HFFc6 (cell line): ENCODE results near the gene CCDC63. TPM values are rescaled to one million over a fixed set of nuclear protein-coding genes. Genes with fewer than 3 reads are reported as not detected.

Experiments used
- DNase-seq: peaks from one replicate; pipeline ENCODE4 v3.0.0-alpha.2; 2018
- H3K27ac Mint-ChIP-seq: 2 replicates; pipeline ENCODE4 v1.8.0; 2020; ENCODE audit warnings: mild to moderate bottlenecking, mixed read lengths
- H3K27me3 Mint-ChIP-seq: 2 replicates; pipeline ENCODE4 v1.8.0; 2021; ENCODE audit warnings: mild to moderate bottlenecking, moderate library complexity, mixed read lengths; ENCODE audit not compliant: insufficient read depth
- H3K36me3 Mint-ChIP-seq: 2 replicates; pipeline ENCODE4 v1.8.0; 2021; ENCODE audit warnings: low read depth, mixed read lengths
- H3K4me1 Mint-ChIP-seq: 2 replicates; pipeline ENCODE4 v1.8.0; 2020; ENCODE audit warnings: low read depth, mixed read lengths
- H3K4me3 Mint-ChIP-seq: 2 replicates; pipeline ENCODE4 v1.8.0; 2020; ENCODE audit warnings: mild to moderate bottlenecking, moderate library complexity, mixed read lengths
- H3K9me3 Mint-ChIP-seq: 2 replicates; pipeline ENCODE4 v1.8.0; 2020; ENCODE audit warnings: mild to moderate bottlenecking, mixed read lengths
- total RNA-seq, 6 experiments: library from RNA; stranded (reverse); fragmentation: NEBNext Ultra II Directional; extraction: Animal tissue kit (Norgen Biotek cat#: 25700); gene quantifications; 2 replicates in 1 of 6; 3 replicates in 5 of 6; pipeline ENCODE4 v1.2.3, GENCODE V29; 2021
- TF ChIP-seq, protein P1 (sequence below): fragments of 200-600 bp; sonication (generic); IDR thresholded peaks from 2 replicates; pipeline ENCODE4 v1.5.0; 2021; ENCODE audit warnings: antibody characterized with exemption, mild to moderate bottlenecking

Gene CCDC63
- total RNA-seq, 6 experiments from 2014 or later: not detected

DNA sequence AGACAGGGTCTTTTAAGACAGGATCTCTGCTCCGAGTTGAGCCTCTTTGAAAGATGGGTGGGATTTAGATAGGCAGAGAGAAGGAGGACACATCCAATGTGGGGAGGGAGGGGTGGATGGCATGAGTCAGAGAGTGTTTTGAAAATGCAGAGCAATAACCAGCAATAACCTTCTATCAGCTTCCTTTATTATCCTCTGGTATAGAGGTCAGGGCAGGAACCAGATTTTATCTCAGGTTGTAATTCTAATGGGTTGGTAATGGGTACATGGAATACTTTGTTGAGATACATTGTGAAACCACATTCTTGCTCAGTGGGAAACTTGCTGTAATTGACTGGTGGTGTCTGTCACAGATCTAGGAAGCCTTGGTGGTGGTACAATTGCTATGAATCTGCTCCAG is 37.6 kb upstream of the CCDC63 start:
- no peak for DNase-seq
- H3K4me3 Mint-ChIP-seq: no peak overlapping the region
- no peaks in the 10 kb centered on the region for H3K4me1 Mint-ChIP-seq
- H3K36me3 Mint-ChIP-seq: no peaks in the 10 kb centered on the region
- H3K9me3 Mint-ChIP-seq: peaks cover 6% of the 10 kb centered on the region
- TF ChIP-seq, protein P1, sequence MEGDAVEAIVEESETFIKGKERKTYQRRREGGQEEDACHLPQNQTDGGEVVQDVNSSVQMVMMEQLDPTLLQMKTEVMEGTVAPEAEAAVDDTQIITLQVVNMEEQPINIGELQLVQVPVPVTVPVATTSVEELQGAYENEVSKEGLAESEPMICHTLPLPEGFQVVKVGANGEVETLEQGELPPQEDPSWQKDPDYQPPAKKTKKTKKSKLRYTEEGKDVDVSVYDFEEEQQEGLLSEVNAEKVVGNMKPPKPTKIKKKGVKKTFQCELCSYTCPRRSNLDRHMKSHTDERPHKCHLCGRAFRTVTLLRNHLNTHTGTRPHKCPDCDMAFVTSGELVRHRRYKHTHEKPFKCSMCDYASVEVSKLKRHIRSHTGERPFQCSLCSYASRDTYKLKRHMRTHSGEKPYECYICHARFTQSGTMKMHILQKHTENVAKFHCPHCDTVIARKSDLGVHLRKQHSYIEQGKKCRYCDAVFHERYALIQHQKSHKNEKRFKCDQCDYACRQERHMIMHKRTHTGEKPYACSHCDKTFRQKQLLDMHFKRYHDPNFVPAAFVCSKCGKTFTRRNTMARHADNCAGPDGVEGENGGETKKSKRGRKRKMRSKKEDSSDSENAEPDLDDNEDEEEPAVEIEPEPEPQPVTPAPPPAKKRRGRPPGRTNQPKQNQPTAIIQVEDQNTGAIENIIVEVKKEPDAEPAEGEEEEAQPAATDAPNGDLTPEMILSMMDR: no peak
- H3K27ac Mint-ChIP-seq: no peak overlapping the region
- peaks cover 7% of the 10 kb centered on the region for H3K27me3 Mint-ChIP-seq

DNA sequence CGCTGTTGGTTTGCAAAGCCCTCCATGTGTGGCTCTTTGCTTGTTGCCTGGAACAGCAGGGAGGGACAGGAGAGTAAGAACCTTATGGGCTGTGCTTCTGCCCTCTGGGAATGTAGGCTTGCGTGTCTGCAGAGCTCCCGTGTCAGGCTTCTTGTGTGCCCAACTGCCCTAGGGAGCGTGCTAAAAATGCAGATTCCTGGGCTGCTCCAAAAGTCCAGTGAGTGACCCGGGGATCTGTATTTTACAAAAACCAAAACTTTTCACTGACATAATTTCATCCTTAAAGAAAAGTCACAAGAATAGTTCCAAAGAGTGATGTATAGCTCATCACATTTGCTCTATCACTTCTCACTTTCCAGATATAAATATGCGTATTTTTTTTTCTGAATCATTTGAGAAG is 34.8 kb upstream of the CCDC63 start:
- TF ChIP-seq, protein P1: no peak
- no peaks in the 10 kb centered on the region for H3K9me3 Mint-ChIP-seq
- H3K27ac Mint-ChIP-seq: no peak overlapping the region
- H3K36me3 Mint-ChIP-seq: no peaks in the 10 kb centered on the region
- no peak for DNase-seq
- H3K4me1 Mint-ChIP-seq: no peaks in the 10 kb centered on the region
- peaks cover 13% of the 10 kb centered on the region for H3K27me3 Mint-ChIP-seq
- no peak overlapping the region for H3K4me3 Mint-ChIP-seq

DNA sequence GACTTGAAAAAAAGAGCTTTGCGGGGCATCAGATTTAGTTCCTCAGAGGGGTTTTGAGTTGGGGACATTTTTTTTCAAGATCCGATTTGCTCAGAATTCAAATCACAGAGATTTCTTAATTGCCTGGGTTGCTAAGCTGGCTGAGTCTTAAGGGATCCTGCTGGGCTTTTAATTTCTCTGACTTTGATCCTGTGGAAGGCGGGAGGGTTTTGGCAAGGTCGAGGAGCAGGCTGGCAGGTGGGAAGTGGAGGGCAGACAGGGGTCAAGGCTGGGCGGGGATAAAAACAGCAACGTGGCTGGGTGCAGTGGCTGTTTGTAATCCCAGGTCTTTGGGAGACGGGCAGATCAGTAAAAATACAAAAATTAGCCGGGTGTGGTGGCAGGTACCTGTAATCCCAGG is 33.5 kb upstream of the CCDC63 start:
- TF ChIP-seq, protein P1: no peak
- no peaks in the 10 kb centered on the region for H3K36me3 Mint-ChIP-seq
- H3K9me3 Mint-ChIP-seq: no peaks in the 10 kb centered on the region
- H3K4me1 Mint-ChIP-seq: no peaks in the 10 kb centered on the region
- H3K4me3 Mint-ChIP-seq: no peak overlapping the region
- peaks cover 17% of the 10 kb centered on the region for H3K27me3 Mint-ChIP-seq
- no peak for DNase-seq
- no peak overlapping the region for H3K27ac Mint-ChIP-seq

DNA sequence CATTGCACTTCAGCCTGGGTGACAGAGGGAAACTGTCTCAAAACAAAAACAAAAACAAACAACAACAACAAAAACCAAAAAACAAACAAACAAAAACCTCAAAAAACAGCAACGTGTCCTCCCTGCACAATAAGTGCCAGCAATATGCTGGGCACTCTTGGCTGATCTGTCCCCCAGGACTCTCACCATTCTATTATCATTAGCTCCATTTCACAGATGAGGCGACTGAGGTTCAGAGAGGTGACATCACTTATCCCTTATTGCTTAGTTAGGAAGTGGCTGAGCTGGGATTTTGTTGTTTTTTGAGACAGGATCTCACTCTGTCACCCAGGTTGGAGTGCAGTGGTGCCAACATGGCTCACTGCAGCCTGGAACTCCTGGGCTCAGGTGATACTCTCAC is 33.0 kb upstream of the CCDC63 start:
- Mint-ChIP-seq H3K27me3 (peaks cover 17% of the 10 kb centered on the region), H3K4me3 (no peak overlapping the region), H3K36me3 (no peaks in the 10 kb centered on the region), H3K9me3 (no peaks in the 10 kb centered on the region), H3K4me1 (no peaks in the 10 kb centered on the region), H3K27ac (no peak overlapping the region)
- DNase-seq: no peak
- TF ChIP-seq, protein P1: no peak

DNA sequence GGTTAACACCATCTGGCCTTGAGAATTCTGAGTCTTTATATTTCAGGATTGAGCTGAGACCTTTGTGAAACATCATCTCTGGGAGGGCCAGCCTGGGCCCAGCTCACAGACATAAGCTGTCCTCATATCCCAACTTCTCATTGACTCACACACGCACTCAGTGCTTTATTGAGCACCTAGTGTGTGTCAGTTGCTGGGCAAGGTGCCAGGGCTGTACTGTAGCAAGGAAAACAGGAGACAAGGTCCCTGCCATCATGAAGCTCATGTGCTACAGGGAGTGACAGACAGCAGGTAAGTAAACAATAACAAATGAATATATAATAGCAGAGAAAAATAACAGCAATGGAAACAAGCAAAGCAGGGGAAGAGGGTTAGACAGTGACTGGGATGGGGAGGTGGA is 30.5 kb upstream of the CCDC63 start:
- Mint-ChIP-seq H3K27ac (no peak overlapping the region), H3K4me1 (no peaks in the 10 kb centered on the region), H3K9me3 (no peaks in the 10 kb centered on the region), H3K27me3 (peaks cover 19% of the 10 kb centered on the region), H3K4me3 (no peak overlapping the region), H3K36me3 (no peaks in the 10 kb centered on the region)
- TF ChIP-seq, protein P1: no peak
- no peak for DNase-seq

DNA sequence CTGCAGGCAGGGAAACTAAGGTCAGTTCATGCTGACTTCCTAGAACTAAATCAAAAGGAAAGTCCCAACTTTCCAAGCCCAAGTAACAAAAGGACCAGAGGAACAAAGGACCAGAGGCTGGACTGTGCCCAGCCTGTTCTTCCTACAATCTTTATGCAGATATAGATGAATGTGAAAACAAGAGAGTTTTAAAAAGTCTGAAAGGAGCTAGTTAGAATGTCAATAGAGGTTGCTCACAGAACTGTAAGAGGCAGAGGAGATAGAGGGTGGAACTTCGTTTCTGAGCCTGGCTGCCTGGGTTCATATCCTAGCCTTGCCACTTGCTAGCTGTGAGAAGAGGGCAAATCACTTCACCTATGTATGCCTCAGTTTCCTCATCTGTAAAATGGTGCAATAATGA is 30.0 kb upstream of the CCDC63 start:
- Mint-ChIP-seq H3K4me1 (no peaks in the 10 kb centered on the region), H3K4me3 (no peak overlapping the region), H3K27me3 (peaks cover 19% of the 10 kb centered on the region), H3K27ac (no peak overlapping the region), H3K9me3 (no peaks in the 10 kb centered on the region), H3K36me3 (no peaks in the 10 kb centered on the region)
- no peak for DNase-seq
- TF ChIP-seq, protein P1: no peak
